SU-DHL-6 (cell line): ENCODE measurements around the gene GALNT12.

Experiments
- H2AFZ ChIP-seq: fragments of 200-600 bp; sonication (generic); 2 replicates; pipeline ENCODE4 v1.6.1; 2014; ENCODE audit warnings: low read depth, mild to moderate bottlenecking, moderate library complexity, mixed read lengths, antibody characterized with exemption, low read length; ENCODE audit not compliant: severe bottlenecking
- H3F3A ChIP-seq: fragments of 200-600 bp; shearing (Covaris generic); 2 replicates; pipeline ENCODE4 v1.6.0; 2016; ENCODE audit warnings: antibody characterized with exemption, mild to moderate bottlenecking; ENCODE audit not compliant: insufficient read depth
- H3K27ac ChIP-seq: fragments of 200-600 bp; sonication (generic); 2 replicates; pipeline ENCODE4 v1.5.1; 2016; ENCODE audit warnings: low read depth, mild to moderate bottlenecking, low read length, moderate library complexity, mixed read lengths
- H3K27me3 ChIP-seq: fragments of 200-600 bp; sonication (generic), shearing (Covaris generic); 2 replicates; pipeline ENCODE4 v1.6.0; 2014; ENCODE audit warnings: mild to moderate bottlenecking, low read length
- H3K36me3 ChIP-seq: fragments of 200-600 bp; sonication (generic); 2 replicates; pipeline ENCODE4 v1.6.1; 2014; ENCODE audit warnings: mild to moderate bottlenecking, low read length, mixed read lengths
- H3K4me2 ChIP-seq: fragments of 300-600, 200-600 bp; shearing (Covaris generic), sonication (generic); 2 replicates; pipeline ENCODE4 v1.6.0; 2014; ENCODE audit warnings: low read length, low read depth, mild to moderate bottlenecking; ENCODE audit not compliant: poor library complexity, severe bottlenecking
- H3K4me3 ChIP-seq: fragments of 200-600 bp; sonication (generic); 2 replicates; pipeline ENCODE4 v1.5.1; 2014; ENCODE audit warnings: antibody characterized with exemption, low read length, mild to moderate bottlenecking, mixed read lengths; ENCODE audit not compliant: insufficient read depth, poor library complexity, severe bottlenecking
- H3K79me2 ChIP-seq: fragments of 200-600 bp; sonication (generic); 2 replicates; pipeline ENCODE4 v1.6.1; 2014; ENCODE audit warnings: mild to moderate bottlenecking, low read length, moderate library complexity; ENCODE audit not compliant: insufficient read depth
- H3K9ac ChIP-seq: fragments of 200-600 bp; sonication (generic); 2 replicates; pipeline ENCODE4 v1.7.0; 2014; ENCODE audit warnings: mild to moderate bottlenecking, low read length
- H3K9me2 ChIP-seq: fragments of 200-600 bp; sonication (generic); replicated peaks from 2 replicates; pipeline ENCODE4 v1.6.1; 2014; ENCODE audit warnings: low read length; ENCODE audit not compliant: insufficient read depth
- H3K9me3 ChIP-seq: fragments of 200-600 bp; sonication (generic); 2 replicates; pipeline ENCODE4 v1.6.1; 2014; ENCODE audit warnings: low read length, mixed read lengths; ENCODE audit not compliant: insufficient read depth
- H4K20me1 ChIP-seq: fragments of 200-600 bp; sonication (generic); 2 replicates; pipeline ENCODE4 v1.6.1; 2014; ENCODE audit warnings: low read depth, mild to moderate bottlenecking, antibody characterized with exemption, low read length, moderate library complexity, mixed read lengths
- CTCF ChIP-seq: fragments of 200-600 bp; sonication (generic); IDR thresholded peaks from one replicate; pipeline ENCODE4 v1.5.1; 2017; ENCODE audit warnings: antibody characterized with exemption, mild to moderate bottlenecking, low read length, moderate library complexity; ENCODE audit not compliant: insufficient read depth, poor library complexity, severe bottlenecking
- EZH2phosphoT487 ChIP-seq: fragments of 200-600 bp; sonication (generic), shearing (Covaris generic); conservative IDR thresholded peaks from 2 replicates; pipeline ENCODE4 v1.6.1; 2018; ENCODE audit warnings: mild to moderate bottlenecking, antibody characterized with exemption, low read length, moderate library complexity, mixed read lengths

GALNT12 gene

GRCh38 chr9:98854266-98854665, 46.8 kb downstream of the GALNT12 start:
- Histone ChIP-seq H3K4me2 (no peak overlapping the region), H3K4me3 (no peak overlapping the region), H4K20me1 (no peaks in the 10 kb centered on the region), H3F3A (no peaks in the 10 kb centered on the region), H3K9me2 (no peaks in the 10 kb centered on the region), H3K9ac (no peak overlapping the region), H2AFZ (no peak overlapping the region), H3K9me3 (no peaks in the 10 kb centered on the region), H3K36me3 (no peaks in the 10 kb centered on the region), H3K27me3 (no peaks in the 10 kb centered on the region), H3K79me2 (no peaks in the 10 kb centered on the region), H3K27ac (no peak overlapping the region)
- no peak for TF ChIP-seq CTCF
- no peak for TF ChIP-seq EZH2phosphoT487

GRCh38 chr9:98855592-98855991, 48.1 kb downstream of the GALNT12 start:
- no peaks in the 10 kb centered on the region for H3F3A ChIP-seq
- H3K9me3 ChIP-seq, result no peaks in the 10 kb centered on the region
- H3K27ac ChIP-seq, result no peak overlapping the region
- H3K4me2 ChIP-seq, result no peak overlapping the region
- TF ChIP-seq EZH2phosphoT487 (no peak), CTCF (no peak)
- H3K36me3 ChIP-seq, result no peaks in the 10 kb centered on the region
- no peak overlapping the region for H3K9ac ChIP-seq
- H4K20me1 ChIP-seq, result no peaks in the 10 kb centered on the region
- H3K4me3 ChIP-seq, result no peak overlapping the region
- no peaks in the 10 kb centered on the region for H3K9me2 ChIP-seq
- no peaks in the 10 kb centered on the region for H3K27me3 ChIP-seq
- H2AFZ ChIP-seq, result no peak overlapping the region
- H3K79me2 ChIP-seq, result no peaks in the 10 kb centered on the region

- Histone ChIP-seq H3K9me2 (no peaks in the 10 kb centered on the region), H3F3A (no peaks in the 10 kb centered on the region), H3K4me2 (no peak overlapping the region), H3K9ac (no peak overlapping the region), H3K36me3 (no peaks in the 10 kb centered on the region), H3K27ac (no peak overlapping the region), H3K4me3 (no peak overlapping the region), H3K79me2 (no peaks in the 10 kb centered on the region), H3K27me3 (no peaks in the 10 kb centered on the region), H3K9me3 (no peaks in the 10 kb centered on the region), H2AFZ (no peak overlapping the region), H4K20me1 (no peaks in the 10 kb centered on the region)
- TF ChIP-seq EZH2phosphoT487 (no peak), CTCF (no peak)
These were observed 49.5 kb downstream of the GALNT12 start for GRCh38 chr9:98856982-98857381.
